Heart left ventricle (tissue), 13 donors: Measurements from ENCODE around the gene LINC01488.

ENCODE experiments used
- POLR2A ChIP-seq, 2 donors: fragments of 450-650 bp; IDR thresholded peaks; one replicate each; pipeline ENCODE4 v1.6.1; 2017; ENCODE audit warnings: antibody characterized with exemption in 2 of 2, mild to moderate bottlenecking in 2 of 2, moderate library complexity in 2 of 2
- TF ChIP-seq, protein P1 (sequence below), 12 donors: fragments of 200-600 bp; sonication (generic) in 4 of 12; IDR thresholded peaks; one replicate each; pipeline versions ENCODE4 v1.5.0 to v1.8.0; 2018 to 2022; ENCODE audit warnings: antibody characterized with exemption in 12 of 12, mild to moderate bottlenecking in 5 of 12
- donor health status: ischemic (EF 13 %, LVEDD 7.1; RV severe dilation, severe dysfunction).
- donor health status: DM: no; HTN: yes; CAD: no.
- donor health status: DM: no; HTN: no; CAD: no.
- donor health status: ischemic (EF 25% LVEDD 6.9; RV normal size, moderate dysfunction).
- donor health status: ischemic (EF 25% LVEDD 5.7; RV mildly dilated, moderate dysfunction).
- donor health status: ischemic (EF 35%, LVEDD 5.7; RV mildly dilated, moderate dysfunction).
- donor health status: nonischemic (EF 11% LVEDD 7.7; RV severe dilation, severe dysfunction).
- donor health status: DM: yes; HTN: yes; CAD: no.
- donor health status: PGD.
- donor health status: ischemic (EF 29% LVEDD 5.4; RV normal size, mild dysfunction).
- donor health status: nonischemic (EF 23%, LVEDD 6.1; RV moderate dilation, normal function).

DNA sequence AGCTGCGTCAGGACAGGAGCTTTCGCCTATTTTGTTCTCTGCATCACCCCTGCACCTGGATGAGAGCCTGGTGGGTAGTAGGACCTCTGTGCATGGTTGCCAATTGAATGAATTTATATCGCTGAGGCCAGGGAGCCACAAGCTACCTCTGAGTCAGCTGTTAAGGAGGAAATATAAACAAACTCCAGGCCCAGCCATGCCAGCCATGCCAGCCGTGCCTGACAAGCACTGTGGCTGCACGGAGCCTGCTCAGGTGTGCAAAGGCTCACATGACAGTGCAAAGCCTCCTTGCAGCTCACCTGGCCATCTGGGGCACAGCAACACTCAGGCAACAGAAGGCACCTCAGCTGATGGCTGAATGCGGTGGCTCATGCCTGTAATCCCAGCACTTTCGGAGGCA, 33.7 kb upstream of the LINC01488 start:
- TF ChIP-seq, protein P1, sequence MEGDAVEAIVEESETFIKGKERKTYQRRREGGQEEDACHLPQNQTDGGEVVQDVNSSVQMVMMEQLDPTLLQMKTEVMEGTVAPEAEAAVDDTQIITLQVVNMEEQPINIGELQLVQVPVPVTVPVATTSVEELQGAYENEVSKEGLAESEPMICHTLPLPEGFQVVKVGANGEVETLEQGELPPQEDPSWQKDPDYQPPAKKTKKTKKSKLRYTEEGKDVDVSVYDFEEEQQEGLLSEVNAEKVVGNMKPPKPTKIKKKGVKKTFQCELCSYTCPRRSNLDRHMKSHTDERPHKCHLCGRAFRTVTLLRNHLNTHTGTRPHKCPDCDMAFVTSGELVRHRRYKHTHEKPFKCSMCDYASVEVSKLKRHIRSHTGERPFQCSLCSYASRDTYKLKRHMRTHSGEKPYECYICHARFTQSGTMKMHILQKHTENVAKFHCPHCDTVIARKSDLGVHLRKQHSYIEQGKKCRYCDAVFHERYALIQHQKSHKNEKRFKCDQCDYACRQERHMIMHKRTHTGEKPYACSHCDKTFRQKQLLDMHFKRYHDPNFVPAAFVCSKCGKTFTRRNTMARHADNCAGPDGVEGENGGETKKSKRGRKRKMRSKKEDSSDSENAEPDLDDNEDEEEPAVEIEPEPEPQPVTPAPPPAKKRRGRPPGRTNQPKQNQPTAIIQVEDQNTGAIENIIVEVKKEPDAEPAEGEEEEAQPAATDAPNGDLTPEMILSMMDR (IDR thresholded peaks at IDR 0.05): no peak
- TF ChIP-seq POLR2A (IDR thresholded peaks at IDR 0.05): no peak
